OCI-LY3 (cell line): Measurements from ENCODE around the gene HDAC4.

Experiments used
- CTCF ChIP-seq: fragments of 200-600, 300-600 bp; sonication (generic); IDR thresholded peaks from 2 replicates; pipeline ENCODE4 v1.5.1; 2014; ENCODE audit warnings: antibody characterized with exemption, low read length, low read depth
- EZH2phosphoT487 ChIP-seq: fragments of 200-600 bp; shearing (Covaris generic); IDR thresholded peaks from 2 replicates; pipeline ENCODE4 v1.6.1; 2018; ENCODE audit warnings: antibody characterized with exemption, mixed run types, low read depth

GRCh38 chr2:239245872-239246721 is 154.7 kb downstream of the HDAC4 start:
- TF ChIP-seq CTCF (no peak), EZH2phosphoT487 (no peak)
